NCI-H446 (cell line): ENCODE data around the gene TOE1.
"Not testable (repeated sequence)": the region's sequence is repeated elsewhere in the genome, so short reads cannot be mapped to it uniquely, and the experiment has no call there.

ENCODE experiments used
- DNase-seq, 2 experiments: peaks; one replicate each; lab custom pipeline; 2025; lab: John Stamatoyannopoulos, UW

TOE1 gene

GRCh38 chr1:45339789-45340558 lies at the start of gene TOE1, which contains the start of gene MUTYH:
TOE1 (plus strand) TSS chr1:45340170; CDS start chr1:45340253, 83 bp downstream.
MUTYH (minus strand) TSS chr1:45340440; CDS start chr1:45334505, 5,935 bp downstream.
- peak; percentile 92 to 95 for DNase-seq

- not testable (repeated sequence) for DNase-seq
Measured at GRCh38 chr1:45291002-45291401, 49.0 kb upstream of the TOE1 start.

- DNase-seq = no peak
Measured at GRCh38 chr1:45291716-45292115, 48.3 kb upstream of the TOE1 start.

GRCh38 chr1:45297666-45298356 lies 42.2 kb upstream of the TOE1 start:
- no peak for DNase-seq

- no peak for DNase-seq
Measured at GRCh38 chr1:45299296-45299695, 40.7 kb upstream of the TOE1 start.

- peak; percentile 17 to 83 for DNase-seq
Measured at GRCh38 chr1:45299981-45300668, 39.8 kb upstream of the TOE1 start.

GRCh38 chr1:45300669-45300997 lies 39.3 kb upstream of the TOE1 start:
- DNase-seq = no peak

- DNase-seq = no peak
Measured at GRCh38 chr1:45302505-45303150, 37.3 kb upstream of the TOE1 start.

- peak; percentile 96 to 98 for DNase-seq
Measured at GRCh38 chr1:45303520-45304310, 36.3 kb upstream of the TOE1 start.

GRCh38 chr1:45304311-45305081 lies 35.5 kb upstream of the TOE1 start:
- peak in 1 of 2 experiments; percentile 19 for DNase-seq

- DNase-seq = no peak
Measured at GRCh38 chr1:45305231-45305630, 34.7 kb upstream of the TOE1 start.

- no peak for DNase-seq
Measured at GRCh38 chr1:45306319-45306718, 33.7 kb upstream of the TOE1 start.

GRCh38 chr1:45306905-45307304 lies 33.1 kb upstream of the TOE1 start:
- no peak for DNase-seq

- no peak for DNase-seq
Measured at GRCh38 chr1:45314266-45314665, 25.7 kb upstream of the TOE1 start.

- DNase-seq = no peak
Measured at GRCh38 chr1:45317166-45317565, 22.8 kb upstream of the TOE1 start.

GRCh38 chr1:45319761-45320160 lies 20.2 kb upstream of the TOE1 start:
- no peak for DNase-seq

GRCh38 chr1:45321444-45321843 lies 18.5 kb upstream of the TOE1 start:
- DNase-seq = no peak

GRCh38 chr1:45322486-45323040 lies 17.4 kb upstream of the TOE1 start:
- DNase-seq = no peak

- no peak for DNase-seq
Measured at GRCh38 chr1:45325851-45326506, 14.0 kb upstream of the TOE1 start.
